ENCODE measurements around the gene MYO1F.

GRCh38 chr19:8585894-8586750 is 8.9 kb upstream of the MYO1F start:
- TF ChIP-seq CTCF (IDR thresholded peaks at IDR 0.05) (peak; percentile 20 to 42 (median 28)), POLR2A (IDR thresholded peaks at IDR 0.05) (no peak)
